GM04503 (cell line): ENCODE measurements around the gene SNPH.
A peak's percentile ranks its signal among the peaks of the same experiment; 100 is the strongest.

Experiments
- DNase-seq: peaks from one replicate; pipeline ENCODE4 v3.0.0-alpha.2; 2012; ENCODE audit warnings: low read depth

The SNPH gene

DNA sequence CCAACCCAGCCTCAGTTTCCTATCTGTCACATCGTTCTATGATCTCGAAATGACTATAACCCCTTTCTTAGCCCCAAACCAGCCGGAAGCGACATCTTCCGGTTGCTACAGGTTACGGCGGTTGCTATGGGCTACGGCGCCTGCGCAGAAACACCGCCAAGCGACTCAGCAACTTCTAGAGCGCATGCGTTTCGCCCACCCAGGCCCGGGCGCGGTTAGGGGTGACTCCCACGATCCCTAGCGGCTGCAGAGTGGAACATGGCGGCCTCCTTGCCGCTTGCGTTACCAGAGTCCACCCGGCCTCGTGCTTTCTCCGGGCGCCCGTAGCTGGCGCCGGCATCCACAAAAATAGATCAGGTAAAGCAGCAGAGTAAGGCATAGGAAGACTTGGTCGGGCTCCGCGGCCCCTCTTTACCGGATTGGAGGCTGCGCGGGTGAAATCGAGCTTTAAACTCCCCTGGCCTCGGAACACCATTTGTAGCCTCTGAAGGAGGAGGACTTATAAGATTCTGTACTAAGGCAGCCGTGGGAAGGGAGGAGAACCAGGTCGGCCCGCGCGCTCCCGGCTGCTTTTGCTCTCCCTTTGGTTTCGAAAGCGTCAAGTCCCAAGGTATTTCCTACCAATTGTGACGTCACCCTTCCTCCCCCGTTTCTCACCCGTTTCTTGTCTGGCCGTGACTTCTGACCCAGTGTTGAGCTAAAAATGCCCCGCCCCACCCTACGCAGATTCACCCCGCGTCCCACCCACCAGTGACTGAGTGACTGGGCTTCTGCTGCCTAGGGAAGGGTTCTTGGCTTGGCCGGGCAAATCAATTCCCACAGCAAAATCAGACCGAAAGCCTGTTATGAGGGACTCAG lies 59.3 kb downstream of the SNPH start:
- DNase-seq, result peak; percentile 81

DNA sequence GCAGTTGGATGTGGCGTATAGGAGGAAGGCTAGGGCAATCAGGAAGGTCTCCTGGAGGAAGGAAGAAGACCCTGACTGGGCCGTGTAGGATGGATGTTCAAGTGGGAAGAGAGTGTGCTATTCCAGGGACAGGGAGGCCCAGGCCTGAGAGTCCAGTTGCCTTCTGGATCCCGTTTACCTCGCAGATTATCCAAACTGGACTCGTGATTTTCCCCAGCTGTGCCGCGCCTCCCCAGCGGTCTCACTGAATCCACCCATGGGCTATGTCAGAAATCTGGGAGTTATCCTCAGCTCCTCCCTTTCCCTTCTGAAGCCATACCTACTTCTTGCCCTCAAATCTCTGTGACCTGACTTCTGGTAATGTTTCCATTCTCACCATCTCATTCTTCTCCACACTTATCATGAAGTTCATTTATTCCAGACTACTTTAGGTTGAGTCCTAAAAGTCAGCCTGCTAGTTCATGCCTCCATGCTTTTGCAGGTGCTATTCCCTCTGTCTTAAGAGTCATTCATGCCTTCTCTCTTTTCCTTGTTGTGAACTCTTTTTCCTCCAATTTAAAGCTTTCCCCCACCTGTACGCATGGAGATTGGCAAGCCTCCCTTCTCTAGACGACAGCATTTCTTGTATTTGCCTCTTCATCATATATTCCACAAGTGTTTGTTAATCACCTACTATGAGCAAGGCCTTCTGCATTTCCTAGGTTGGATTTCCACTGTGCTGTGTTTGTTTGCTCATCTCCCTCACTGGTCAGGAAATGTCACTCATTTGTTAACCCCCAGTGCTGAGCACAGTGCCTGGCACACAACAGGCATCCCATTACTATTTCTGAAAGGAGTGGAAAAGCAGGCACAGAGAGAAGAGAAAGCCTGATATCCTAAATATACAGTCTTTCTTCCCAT lies 60.2 kb downstream of the SNPH start:
- no peak for DNase-seq

DNA sequence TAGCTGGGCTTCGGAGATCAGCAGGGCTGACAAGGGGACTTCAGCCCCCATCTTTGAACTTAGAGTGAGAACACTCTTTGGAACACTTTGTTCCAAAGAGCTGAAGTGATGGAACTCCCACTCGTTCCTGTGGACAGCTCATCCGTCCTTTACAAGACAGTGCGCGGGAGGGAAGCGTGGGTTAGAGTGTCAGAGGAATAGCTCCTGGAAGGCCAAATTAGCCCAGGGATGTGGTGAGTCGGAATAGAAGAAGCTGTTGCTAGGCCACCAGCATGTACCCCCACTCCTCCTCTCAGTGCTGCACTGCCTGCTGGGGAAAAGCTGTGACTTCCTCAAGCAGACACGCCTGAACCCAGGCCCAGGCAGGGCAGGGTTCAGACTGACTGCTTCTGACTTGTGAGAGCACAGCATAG lies 61.2 kb downstream of the SNPH start:
- DNase-seq, result peak; percentile 42

DNA sequence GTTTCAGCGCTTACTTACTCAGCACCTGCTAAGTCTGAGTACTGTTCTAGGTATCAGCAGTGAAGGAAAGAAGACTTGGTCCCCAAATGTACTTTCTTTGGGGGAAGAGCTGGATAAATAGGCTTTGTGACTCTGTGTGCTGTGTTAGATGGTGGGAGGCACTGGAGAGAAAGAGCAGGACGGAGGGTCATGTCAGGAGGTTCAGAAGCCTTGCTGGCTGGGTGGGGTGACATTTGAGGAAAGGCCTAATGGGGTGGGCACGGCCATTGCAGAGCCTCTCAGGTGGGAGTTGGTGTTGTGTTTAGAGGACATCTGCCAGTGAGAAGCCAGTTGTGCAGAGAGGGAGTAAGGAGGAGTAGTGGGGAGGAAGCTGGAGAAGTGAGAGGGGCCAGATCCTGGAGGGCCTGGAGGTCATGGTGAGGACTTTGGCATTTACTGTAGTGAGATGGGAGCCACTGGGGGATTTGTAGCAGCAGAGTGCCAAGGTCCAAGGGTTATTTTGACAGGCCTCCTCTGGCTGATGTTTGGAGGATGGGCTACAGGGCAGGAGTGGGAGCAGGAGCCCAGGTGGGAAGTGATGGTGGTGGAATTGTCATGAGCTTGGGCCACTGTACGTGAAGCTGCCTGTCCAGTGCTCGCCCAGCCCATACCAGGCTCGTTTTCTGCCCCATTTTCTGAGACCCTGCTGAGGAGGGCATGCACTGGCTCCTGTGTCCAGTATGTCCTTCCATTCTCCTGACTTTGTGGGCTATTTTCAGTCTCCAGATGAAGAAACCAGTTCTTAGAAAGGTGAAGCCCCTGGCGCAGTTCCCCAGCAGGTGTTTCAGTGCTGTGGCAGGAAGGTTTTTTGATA lies 62.0 kb downstream of the SNPH start:
- no peak for DNase-seq

DNA sequence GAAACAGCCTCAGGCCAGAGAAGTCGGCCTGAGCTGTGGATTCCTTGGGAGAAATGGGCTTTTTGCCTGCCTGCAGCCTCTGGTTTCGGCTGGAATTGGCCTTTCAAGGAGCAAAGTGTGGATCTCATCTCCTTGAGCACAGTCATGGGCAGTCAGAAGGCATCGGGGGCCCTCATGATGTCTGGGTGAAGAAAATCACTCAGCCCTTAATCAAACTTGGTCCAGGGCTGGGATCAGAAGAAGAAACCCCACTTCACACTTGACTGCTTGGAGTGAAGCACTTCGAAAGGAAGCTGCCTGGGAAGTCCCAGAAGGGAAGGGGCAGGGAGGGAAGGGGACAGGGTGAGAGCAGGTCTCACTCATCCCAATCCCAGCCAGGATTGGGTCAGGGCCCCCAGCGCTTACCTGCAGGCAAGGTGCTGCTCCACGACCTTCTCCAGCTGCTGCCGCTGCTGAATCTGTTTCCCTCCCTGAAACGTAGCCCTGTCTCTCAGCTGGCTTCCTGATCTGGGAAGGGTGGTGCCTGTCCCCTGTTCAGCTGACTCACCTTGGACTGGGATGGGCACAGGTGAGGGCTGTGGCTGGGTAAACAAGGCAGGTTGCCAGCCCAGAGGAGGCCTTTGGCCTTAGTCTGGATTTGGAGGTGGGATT lies 62.7 kb downstream of the SNPH start, which contains the start of gene SDCBP2:
Gene SDCBP2 (minus strand): TSS at position 460 of the 651 bp plus-strand sequence. CDS start 8,723 bp downstream, outside the sequence.
- DNase-seq, result no peak

DNA sequence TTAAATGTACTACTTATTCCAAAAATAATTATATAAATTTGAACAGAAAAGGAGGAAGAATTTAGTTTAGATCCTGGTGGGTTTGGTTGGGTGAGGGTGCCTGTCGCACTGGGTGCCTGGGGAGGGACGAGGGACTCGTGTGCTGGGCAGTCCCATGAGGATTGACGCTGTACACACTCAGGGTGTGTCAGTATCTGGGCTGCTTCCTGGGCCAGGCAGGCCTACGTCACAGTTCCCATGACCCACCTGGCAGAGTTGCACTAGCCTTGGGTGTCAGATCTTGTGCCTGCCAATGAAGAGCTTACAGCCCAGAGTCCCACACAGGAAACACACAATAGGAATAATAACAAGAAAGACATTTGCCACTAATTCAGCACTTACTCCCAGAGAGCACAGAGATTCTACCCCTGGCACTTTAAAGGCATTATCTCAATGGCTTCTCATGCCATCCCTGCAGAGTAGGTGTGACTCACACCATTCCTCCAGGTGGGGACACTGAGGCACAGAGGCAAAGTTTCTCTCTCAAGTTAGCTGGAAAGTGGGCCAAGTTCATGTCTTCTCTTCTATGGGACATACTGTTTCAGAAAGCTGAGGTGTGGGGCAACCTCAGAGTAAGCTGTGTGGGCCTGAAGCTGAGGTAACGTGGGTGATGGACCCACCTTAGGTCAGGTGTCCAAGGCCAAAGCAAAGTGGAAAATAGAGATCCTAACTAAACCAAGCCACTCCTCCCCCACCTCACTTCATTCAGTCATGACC lies 64.2 kb downstream of the SNPH start:
- DNase-seq, result no peak

DNA sequence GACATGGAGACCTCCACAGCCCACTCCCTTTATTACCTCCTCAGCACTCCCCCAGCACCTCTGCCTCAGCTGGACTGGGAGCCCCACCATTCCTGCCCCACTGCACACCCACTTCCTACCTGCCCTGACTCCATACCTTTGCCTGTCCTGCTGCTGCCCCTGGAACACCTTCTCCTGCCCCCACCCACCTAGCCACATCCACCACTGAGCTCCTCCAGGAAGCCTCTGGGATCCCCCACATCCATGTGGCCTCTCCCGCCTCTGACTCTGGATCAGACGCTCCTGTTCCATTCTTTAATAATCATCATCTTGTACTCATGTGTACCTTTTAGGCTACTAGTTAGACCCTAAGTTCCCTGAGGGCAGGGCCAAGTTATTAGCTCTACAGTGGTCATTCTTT lies 65.0 kb downstream of the SNPH start:
- DNase-seq, result no peak

DNA sequence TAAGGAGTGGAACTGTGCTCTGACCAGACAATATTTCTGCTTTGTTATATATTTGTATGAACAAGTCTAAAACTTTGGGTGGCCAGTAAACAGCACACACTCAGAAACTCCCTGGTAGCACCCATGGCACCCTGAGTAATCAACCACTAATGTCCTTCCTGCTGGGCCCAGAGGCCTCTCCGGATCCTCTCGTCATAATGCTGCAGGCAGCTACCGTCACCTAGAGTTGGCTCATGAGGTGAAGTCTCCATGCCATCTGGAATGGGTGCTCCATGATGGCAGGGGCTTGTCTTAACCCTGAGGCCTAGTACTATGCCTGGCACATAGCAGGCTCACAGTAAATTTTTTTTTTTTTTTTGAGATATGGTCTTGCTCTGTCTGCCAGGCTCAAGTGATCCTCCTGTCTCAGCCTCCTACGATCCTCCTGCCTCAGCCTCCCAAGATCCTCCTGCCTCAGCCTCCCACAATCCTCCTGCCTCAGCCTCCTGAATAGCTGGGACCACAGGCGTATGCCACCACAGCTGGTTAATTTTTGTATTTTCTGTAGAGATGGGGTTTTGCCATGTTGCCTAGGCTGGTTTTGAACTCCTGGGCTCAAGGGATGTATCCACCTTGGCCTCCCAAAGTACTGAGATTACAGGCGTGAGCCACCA lies 65.8 kb downstream of the SNPH start:
- DNase-seq, result no peak

DNA sequence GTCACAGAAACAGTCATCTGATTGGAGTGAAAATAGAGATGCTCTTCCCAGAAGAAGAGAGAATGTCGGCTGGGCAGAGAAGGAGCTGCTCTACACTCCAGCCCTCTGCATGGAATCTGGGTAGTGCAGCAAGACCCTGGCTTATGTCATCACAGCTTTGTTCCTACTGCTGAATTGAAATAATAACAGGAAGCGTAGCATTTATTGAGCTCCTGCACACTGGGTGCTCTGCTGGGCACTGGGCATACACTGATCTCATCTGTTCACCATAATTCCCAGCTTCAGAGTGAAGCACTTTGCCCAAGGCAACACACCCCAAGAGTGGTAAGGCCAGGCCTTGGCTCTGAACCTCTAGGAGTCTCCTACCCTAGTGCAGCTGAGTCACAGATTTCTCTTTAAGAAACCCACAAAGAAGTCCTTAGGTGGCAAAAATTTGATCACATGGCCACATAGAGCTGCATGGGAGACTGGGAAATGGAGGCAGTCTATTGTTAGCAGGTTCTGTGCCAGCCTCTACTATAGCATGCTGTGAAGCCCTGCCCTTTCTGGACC lies 66.7 kb downstream of the SNPH start:
- DNase-seq, result no peak

DNA sequence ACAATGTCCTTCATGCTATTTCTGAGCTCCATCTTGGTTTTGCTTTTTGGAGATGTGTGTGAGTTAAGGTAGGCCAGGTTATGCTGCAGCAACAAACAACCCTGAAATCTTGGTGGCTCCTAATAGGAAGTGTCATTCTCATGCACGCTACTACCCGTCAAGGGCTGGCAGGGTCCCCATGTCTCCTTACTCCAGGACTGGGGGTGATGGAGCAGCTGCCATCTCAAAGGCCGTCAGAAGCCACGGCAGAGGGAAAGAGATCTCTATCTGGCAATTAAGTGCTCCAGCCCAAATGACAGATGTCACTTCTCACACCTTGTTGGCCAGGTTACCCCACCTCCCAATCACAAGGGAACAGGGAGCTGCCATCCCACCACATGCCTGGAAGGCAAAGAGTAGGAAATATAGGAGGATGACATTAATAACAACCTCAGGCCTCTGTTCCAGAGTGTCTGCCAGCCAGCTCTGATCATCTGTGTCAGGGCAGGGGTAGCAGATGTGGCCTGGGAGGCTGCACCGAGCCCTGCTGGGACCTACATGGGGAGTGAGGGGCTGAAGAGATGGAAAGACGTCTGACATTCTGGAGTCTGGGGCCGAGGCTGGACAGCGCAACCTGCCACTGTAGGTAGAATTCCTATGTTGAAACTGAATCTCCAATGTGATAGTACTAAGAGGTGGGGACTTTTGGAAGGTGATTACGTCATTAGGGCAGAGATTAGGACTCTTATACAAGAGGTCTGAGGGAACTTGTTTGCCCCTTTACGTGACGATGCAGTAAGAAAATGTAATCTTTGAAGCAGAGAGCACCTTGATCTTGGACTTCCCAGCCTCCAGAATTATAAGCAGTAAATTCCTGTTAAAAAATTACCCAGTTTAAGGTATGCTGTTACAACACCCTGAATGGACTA lies 67.6 kb downstream of the SNPH start:
- DNase-seq, result no peak

DNA sequence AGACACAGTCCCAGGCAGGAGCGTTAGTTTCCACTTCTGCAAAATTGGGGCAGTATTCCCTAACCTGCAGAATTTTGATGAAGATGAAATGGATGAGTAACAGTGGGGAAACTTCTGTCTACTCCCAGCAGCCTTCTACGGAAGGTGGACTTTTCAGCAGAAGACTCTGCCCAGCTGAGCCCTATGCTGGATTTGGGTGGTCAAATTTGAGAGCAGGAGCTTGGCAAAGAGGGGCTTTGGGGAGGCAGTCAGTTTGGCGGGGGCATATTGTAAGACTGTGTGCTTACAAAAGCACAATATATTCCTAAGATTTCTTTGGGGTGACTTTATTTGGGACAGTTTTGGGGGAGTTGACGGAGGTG lies 68.3 kb downstream of the SNPH start:
- no peak for DNase-seq

DNA sequence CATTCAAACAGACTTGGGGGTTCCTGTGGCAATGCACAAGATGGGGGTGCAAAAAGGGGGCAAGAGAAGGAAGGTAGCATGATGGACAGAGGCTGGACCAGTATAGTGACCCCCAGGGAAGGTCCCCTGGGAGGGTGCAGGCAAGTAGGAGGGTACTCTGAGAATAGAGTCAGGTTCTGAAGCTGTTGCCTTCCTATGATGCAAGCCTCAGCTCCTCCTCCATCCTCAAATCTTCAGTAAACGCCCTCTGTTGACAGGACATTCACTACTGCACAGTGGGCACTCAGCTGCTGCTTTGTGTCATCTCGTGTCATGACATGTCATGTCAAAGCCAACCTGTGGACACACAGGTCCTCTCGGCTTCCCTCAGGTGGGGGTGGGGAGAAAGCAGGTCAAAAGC lies 68.7 kb downstream of the SNPH start:
- no peak for DNase-seq

DNA sequence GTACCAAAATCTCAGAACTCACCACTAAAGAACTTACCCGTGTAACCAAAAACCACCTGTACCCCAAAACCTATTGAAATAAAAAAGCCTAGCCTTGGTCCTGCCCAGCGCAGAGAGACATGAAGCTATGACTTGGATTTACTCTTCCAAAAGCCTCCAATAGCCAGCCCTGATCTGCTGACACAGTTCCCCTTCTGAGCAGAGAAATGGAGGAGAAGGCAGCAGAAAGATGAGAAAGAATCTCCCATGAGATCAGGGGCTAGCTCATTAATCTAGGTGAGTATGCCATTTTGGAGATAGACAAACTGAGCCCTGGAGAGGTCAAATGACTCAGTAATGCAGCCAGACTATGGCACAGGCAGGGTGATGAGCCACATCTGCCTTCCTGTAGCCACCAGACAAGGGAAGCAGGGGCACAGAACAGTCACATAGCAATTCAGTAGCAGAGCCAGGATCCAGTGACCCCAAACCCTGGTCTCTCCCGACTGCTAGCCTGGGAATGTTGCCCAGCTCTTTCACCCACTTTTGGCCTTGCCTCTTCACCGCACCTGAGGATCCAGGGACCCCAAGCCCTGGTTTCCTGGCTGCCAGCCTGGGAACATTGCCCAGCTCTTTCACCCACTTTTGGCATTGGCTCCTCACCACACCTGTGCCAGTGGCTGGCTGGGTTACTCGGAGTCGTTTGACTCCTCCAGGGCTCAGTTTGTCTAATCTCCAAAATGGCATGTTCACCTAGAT lies 70.0 kb downstream of the SNPH start:
- DNase-seq, result no peak

DNA sequence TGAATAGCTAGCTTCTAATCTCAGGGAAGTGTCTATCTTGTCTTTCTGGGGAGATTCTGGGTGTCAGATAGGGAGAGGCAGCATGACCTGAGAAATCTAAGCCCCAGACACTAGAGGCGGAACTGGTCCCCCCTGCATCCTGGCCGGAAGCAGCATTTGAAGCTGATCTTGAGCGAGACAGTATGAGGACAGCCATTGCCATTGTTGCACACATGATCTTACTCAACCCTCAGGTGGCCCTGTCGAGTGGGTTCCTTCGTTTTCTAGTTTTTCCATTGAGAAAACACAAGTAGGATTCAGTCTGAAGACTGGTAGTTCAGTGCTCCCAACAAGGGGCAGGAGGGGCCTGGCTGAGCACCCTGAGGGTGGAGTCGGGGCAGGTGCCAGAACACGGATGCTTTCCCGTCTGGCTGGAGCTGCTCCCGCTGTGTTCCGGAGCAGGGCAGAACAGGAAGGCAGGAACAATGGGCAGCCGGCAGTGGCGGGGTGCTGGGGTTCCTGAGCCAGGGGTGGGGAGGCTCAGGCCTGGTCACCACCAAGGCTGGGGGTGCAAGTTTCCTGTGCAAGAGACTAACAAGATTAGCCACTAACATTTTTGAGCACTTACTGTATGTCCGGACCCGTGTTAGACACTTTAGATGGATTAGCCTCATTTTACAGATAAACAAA lies 70.7 kb downstream of the SNPH start:
- DNase-seq, result no peak

DNA sequence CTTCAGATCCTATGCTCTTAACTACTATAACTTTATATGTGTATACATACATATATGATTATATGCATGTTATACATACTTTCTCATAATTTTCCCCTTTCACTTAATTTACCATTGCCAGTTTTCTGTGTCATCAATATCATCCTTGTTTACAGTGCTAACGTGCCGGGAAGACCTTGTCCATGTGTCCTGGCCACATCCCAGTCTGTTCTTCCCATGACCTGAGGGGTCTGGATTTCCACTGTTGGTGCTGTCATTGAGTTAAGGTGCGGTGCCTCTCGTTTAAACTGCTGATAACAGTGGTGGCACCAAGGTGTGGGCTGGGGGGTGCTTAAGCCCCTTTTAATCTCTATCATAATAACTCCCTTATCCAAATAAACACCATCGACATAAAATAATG lies 71.3 kb downstream of the SNPH start:
- no peak for DNase-seq

DNA sequence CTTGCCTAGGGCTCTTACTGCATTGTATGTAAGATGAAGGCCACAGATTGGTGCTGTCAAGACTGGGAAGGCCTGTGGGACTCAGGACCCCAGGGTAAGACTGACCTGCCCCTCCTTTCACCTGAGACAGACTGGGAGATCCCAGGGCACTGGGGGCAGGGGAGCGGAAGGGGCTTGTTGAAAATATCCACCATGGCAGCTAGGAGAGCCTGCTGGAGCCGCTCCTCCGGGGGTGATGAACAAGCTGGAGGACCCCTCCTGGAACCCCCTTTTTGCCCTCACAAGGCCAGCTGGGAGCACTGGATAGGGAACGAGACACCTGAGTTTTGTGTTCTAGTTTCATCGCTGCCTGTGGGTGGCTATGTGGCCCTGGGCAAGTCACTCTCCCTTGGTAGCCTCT lies 72.0 kb downstream of the SNPH start:
- DNase-seq, result no peak

DNA sequence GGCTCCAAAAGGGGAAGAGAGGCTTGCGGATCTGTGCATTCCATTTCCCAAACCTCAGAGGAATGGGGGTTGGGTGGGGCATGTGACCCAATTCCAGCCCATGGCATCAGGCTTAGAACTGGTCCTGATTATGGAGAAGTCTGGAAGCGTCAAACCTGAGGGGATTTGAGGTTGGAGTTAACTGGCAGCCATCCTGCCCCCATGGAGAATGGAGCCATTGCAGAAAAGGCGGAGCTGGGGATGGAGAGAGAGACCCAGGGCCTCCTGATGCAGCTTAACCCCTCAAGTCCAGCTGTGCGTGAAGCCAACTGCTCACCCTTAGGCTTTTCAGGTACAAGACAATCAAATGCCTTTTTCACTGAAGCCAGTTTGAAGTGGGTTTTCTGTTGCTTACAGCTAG lies 72.7 kb downstream of the SNPH start:
- no peak for DNase-seq
